Prostate gland (tissue), 2 donors: ENCODE results near the gene MYADML2. TPM values are rescaled to one million over a fixed set of nuclear protein-coding genes. Genes with fewer than 3 reads are reported as not detected.

Experiments used
- DNase-seq: peaks from one replicate; pipeline ENCODE4 v3.0.0-alpha.2; 2019; ENCODE audit warnings: low spot score
- H3K27ac ChIP-seq, 2 donors: fragments of 200-600 bp; sonication (generic); 2 replicates each; pipeline ENCODE4 v1.5.1; 2017 to 2019
- H3K27me3 ChIP-seq: fragments of 200-600 bp; sonication (generic); replicated peaks from 2 replicates; pipeline ENCODE4 v1.5.1; 2019; ENCODE audit not compliant: insufficient read depth
- H3K36me3 ChIP-seq, 2 donors: fragments of 200-600 bp; sonication (generic); 1 replicate in 1 of 2; 2 replicates in 1 of 2; pipeline versions ENCODE4 v1.5.1 to v1.8.1; 2017 to 2019
- H3K4me1 ChIP-seq: fragments of 200-600 bp; sonication (generic); replicated peaks from 2 replicates; pipeline ENCODE4 v1.5.1; 2019
- H3K4me3 ChIP-seq, 2 donors: fragments of 200-600 bp; sonication (generic); 2 replicates each; pipeline ENCODE4 v1.5.1; 2017 to 2019
- H3K9me3 ChIP-seq: fragments of 200-600 bp; sonication (generic); 2 replicates; pipeline ENCODE4 v1.5.1; 2017
- CTCF ChIP-seq, 4 experiments: fragments of 200-600 bp in 2 of 4; fragments of 450-650 bp in 2 of 4; sonication (generic) in 2 of 4; IDR thresholded peaks; 1 replicate in 3 of 4; 2 replicates in 1 of 4; pipeline ENCODE4 v1.5.1; 2016 to 2019; ENCODE audit warnings: antibody characterized with exemption in 4 of 4, mild to moderate bottlenecking in 2 of 4, moderate library complexity in 2 of 4
- POLR2A ChIP-seq: fragments of 450-650 bp; IDR thresholded peaks from one replicate; pipeline ENCODE4 v1.6.1; 2016; ENCODE audit warnings: antibody characterized with exemption, mild to moderate bottlenecking
- POLR2AphosphoS5 ChIP-seq: sonication (generic); formaldehyde crosslinking; IDR thresholded peaks from one replicate; pipeline ENCODE4 v1.6.1; 2017; ENCODE audit warnings: antibody characterized with exemption
- WGBS: methylation state at CpG from one replicate; pipeline ENCODE4 v1.1.5; 2018; 5-methylcytosine and 5-hydroxymethylcytosine counted together
- intact Hi-C: fragments of 100-400 bp; cut with DNase I; formaldehyde crosslinking; loops from one replicate; pipeline ENCODE4 v1.14.2; 2022
- total RNA-seq, 2 donors: library from RNA; depleted of rRNA; stranded (reverse); fragments of >200 nt; gene quantifications; one replicate each; pipeline ENCODE4 v1.1.0, GENCODE V29; 2016

The MYADML2 gene
- total RNA-seq, 2 donors from 2014 or later, result 0.14 TPM; not detected in 1

GRCh38 chr17:81968396-81968745 lies 21.3 kb upstream of the MYADML2 start:
- intact Hi-C loops, result loop anchor here (10.0 kb wide), 1 partner anchor 186 kb away; no protein-coding TSS in a partner anchor
- WGBS, result 47% methylated on average over 7 of the region's 7 CpGs
- H3K4me1 ChIP-seq, result peaks cover 3% of the 10 kb centered on the region
- H3K27me3 ChIP-seq, result no peaks in the 10 kb centered on the region
- no peak overlapping the region for H3K27ac ChIP-seq
- no peaks in the 10 kb centered on the region for H3K9me3 ChIP-seq
- TF ChIP-seq POLR2A (no peak), CTCF (IDR thresholded peaks at IDR 0.05) (no peak), POLR2AphosphoS5 (no peak)
- H3K36me3 ChIP-seq, result no peaks in the 10 kb centered on the region
- no peak for DNase-seq
- H3K4me3 ChIP-seq, result no peak overlapping the region

- no peaks in the 10 kb centered on the region for H3K27me3 ChIP-seq
- H3K9me3 ChIP-seq, result no peaks in the 10 kb centered on the region
- TF ChIP-seq POLR2A (no peak), CTCF (IDR thresholded peaks at IDR 0.05) (no peak), POLR2AphosphoS5 (peak; percentile 5)
- peaks cover 3% of the 10 kb centered on the region for H3K4me1 ChIP-seq
- no peak overlapping the region for H3K27ac ChIP-seq
- peak overlapping the region in 1 of 2 donors; percentile 1 for H3K4me3 ChIP-seq
- WGBS, result 11% methylated on average over 34 of the region's 36 CpGs
- peak; percentile 40 for DNase-seq
- intact Hi-C loops, result loop anchor here (10.0 kb wide), 1 partner anchor 187 kb away; no protein-coding TSS in a partner anchor
- H3K36me3 ChIP-seq, result no peaks in the 10 kb centered on the region
These were observed 20.7 kb upstream of the MYADML2 start for GRCh38 chr17:81967533-81968395.

- no peaks in the 10 kb centered on the region for H3K9me3 ChIP-seq
- 11% methylated on average over 3 of the region's 5 CpGs for WGBS
- no peak for TF ChIP-seq CTCF (IDR thresholded peaks at IDR 0.05)
- no peak for TF ChIP-seq POLR2AphosphoS5
- no peak for TF ChIP-seq POLR2A
- DNase-seq, result no peak
- H3K27me3 ChIP-seq, result no peaks in the 10 kb centered on the region
- H3K4me1 ChIP-seq, result peaks cover 3% of the 10 kb centered on the region
- no peaks in the 10 kb centered on the region for H3K36me3 ChIP-seq
- no peak overlapping the region for H3K27ac ChIP-seq
- no peak overlapping the region for H3K4me3 ChIP-seq
- intact Hi-C loops, result loop anchor here (10.0 kb wide), 1 partner anchor 188 kb away; no protein-coding TSS in a partner anchor
These were observed 20.2 kb upstream of the MYADML2 start for GRCh38 chr17:81967244-81967532.

- 74% methylated on average over 39 of the region's 41 CpGs for WGBS
- peaks cover 3% of the 10 kb centered on the region for H3K4me1 ChIP-seq
- DNase-seq, result no peak
- TF ChIP-seq CTCF (IDR thresholded peaks at IDR 0.05), result no peak
- no peak for TF ChIP-seq POLR2AphosphoS5
- no peak for TF ChIP-seq POLR2A
- H3K4me3 ChIP-seq, result no peak overlapping the region
- no peaks in the 10 kb centered on the region for H3K36me3 ChIP-seq
- no peaks in the 10 kb centered on the region for H3K27me3 ChIP-seq
- intact Hi-C loops, result loop anchor here (10.0 kb wide), 1 partner anchor 188 kb away; no protein-coding TSS in a partner anchor
- H3K9me3 ChIP-seq, result no peaks in the 10 kb centered on the region
- H3K27ac ChIP-seq, result no peak overlapping the region
These were observed 19.6 kb upstream of the MYADML2 start for GRCh38 chr17:81966343-81967243.
